NT2/D1 (cell line): ENCODE data around the gene CCNA1.

ENCODE experiments used
- YY1 ChIP-seq: IDR thresholded peaks from 2 replicates; pipeline ENCODE4 v1.6.1; 2011; ENCODE audit not compliant: insufficient read length, insufficient read depth
- ZNF274 ChIP-seq: IDR thresholded peaks from 2 replicates; pipeline ENCODE4 v1.6.1; 2011; ENCODE audit warnings: mild to moderate bottlenecking, low read depth, low read length

DNA sequence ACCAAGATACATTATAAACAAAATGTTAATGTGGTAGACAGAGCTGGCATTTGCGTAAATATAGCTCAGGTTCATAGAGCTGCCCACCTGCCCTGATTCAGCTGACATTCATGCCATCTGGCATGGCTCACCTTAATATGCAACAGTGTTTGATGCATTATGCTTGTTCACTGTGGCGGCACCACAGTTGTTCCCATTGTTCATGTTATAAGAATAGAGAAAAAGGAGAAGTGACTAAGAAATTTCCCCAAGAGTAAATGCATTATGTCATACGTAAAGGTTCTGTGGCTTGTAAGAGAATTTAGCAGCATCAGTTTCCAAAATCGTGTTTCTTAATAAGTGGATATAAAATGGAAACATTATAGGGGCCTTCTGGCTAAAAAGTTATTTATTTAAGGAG, 4.5 kb downstream of the CCNA1 start:
- TF ChIP-seq YY1: no peak
- TF ChIP-seq ZNF274: no peak
